Measurements from ENCODE around the gene LTBP3. TPM values are rescaled to one million over a fixed set of nuclear protein-coding genes. Genes with fewer than 3 reads are reported as not detected.

Gene LTBP3
- total RNA-seq, 1 experiment from 2014 or later = 10.6 TPM

DNA sequence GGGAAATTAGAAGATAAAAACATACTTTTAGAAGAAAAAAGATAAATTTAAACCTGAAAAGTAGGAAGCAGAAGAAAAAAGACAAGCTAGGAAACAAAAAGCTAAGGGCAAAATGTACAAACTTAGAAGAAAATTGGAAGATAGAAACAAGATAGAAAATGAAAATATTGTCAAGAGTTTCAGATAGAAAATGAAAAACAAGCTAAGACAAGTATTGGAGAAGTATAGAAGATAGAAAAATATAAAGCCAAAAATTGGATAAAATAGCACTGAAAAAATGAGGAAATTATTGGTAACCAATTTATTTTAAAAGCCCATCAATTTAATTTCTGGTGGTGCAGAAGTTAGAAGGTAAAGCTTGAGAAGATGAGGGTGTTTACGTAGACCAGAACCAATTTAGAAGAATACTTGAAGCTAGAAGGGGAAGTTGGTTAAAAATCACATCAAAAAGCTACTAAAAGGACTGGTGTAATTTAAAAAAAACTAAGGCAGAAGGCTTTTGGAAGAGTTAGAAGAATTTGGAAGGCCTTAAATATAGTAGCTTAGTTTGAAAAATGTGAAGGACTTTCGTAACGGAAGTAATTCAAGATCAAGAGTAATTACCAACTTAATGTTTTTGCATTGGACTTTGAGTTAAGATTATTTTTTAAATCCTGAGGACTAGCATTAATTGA lies 58.3 kb downstream of the LTBP3 start:
- Histone ChIP-seq H2BK15ac (ENCODE audit: low read depth, low read length) (no peak overlapping the region), H4K91ac (ENCODE audit: insufficient read length, low read depth, low read length) (no peak overlapping the region), H2AFZ (ENCODE audit: low read length) (no peak overlapping the region), H3K79me2 (ENCODE audit: insufficient read depth, low read length) (peaks cover 42% of the 10 kb centered on the region), H3K27me3 (ENCODE audit: insufficient read depth, low read length) (no peaks in the 10 kb centered on the region), H3K27ac (ENCODE audit: insufficient read length, low read depth, low read length) (peak overlapping the region; percentile 60), H3K23me2 (ENCODE audit: insufficient read length, low read depth, low read length, poor library complexity, severe bottlenecking) (peaks cover 27% of the 10 kb centered on the region), H2BK120ac (ENCODE audit: low read depth, low read length, poor library complexity, severe bottlenecking) (no peak overlapping the region), H4K5ac (ENCODE audit: insufficient read length, low read depth, low read length) (no peak overlapping the region), H3K23ac (ENCODE audit: insufficient read length, low read depth, low read length) (no peak overlapping the region), H3K56ac (ENCODE audit: insufficient read length, low read depth, low read length) (no peak overlapping the region), H4K20me1 (ENCODE audit: control insufficient read depth, insufficient read depth, insufficient read length) (no peaks in the 10 kb centered on the region), H3K4me1 (ENCODE audit: insufficient read depth, low read length) (no peaks in the 10 kb centered on the region; the same call in 1 of the 2 replicates), H3K9ac (ENCODE audit: extremely low read depth, insufficient read length, low read length) (peak overlapping the region; percentile 100), H3K14ac (ENCODE audit: insufficient read depth, low read length) (peak overlapping the region; percentile 90; the same call in 1 of the 2 replicates), H3K79me1 (ENCODE audit: insufficient read depth, low read depth, low read length, poor library complexity, severe bottlenecking) (no peaks in the 10 kb centered on the region), H4K8ac (replicated peaks; ENCODE audit: insufficient read length, low read depth, low read length) (no peak overlapping the region), H3K18ac (ENCODE audit: insufficient read length, low read depth, low read length) (peak overlapping the region; percentile 52), H3K4me2 (ENCODE audit: insufficient read depth, insufficient read length, low read length) (peak overlapping the region; percentile 95), H3K9me3 (ENCODE audit: control insufficient read depth, low read depth, low read length) (no peaks in the 10 kb centered on the region), H2BK20ac (ENCODE audit: low read depth, low read length, poor library complexity, severe bottlenecking) (no peak overlapping the region), H3K4ac (ENCODE audit: low read depth, low read length) (no peak overlapping the region), H2BK5ac (ENCODE audit: insufficient read length, low read length) (no peak overlapping the region), H3T11ph (ENCODE audit: low read length) (no peak overlapping the region), H2AK5ac (ENCODE audit: insufficient read length, low read length) (no peak overlapping the region), H2BK12ac (ENCODE audit: insufficient read length, low read depth, low read length) (no peak overlapping the region)
- Mint-ChIP-seq H3K9me3 (peaks cover 2 to 3% of the 10 kb centered on the region in 2 experiments; a peak in 3 of 5 replicates), H3K36me3 (ENCODE audit: insufficient read depth in 1 of 3, low read depth in 3 of 3) (peaks cover 0 to 15% (median 14%) of the 10 kb centered on the region in 3 experiments; a peak in 5 of 7 replicates), H3K4me1 (peaks cover 25 to 45% of the 10 kb centered on the region in 2 experiments), H3K27me3 (ENCODE audit: low read depth) (no peaks in the 10 kb centered on the region), H3K4me3 (no peak overlapping the region), H3K27ac (no peak overlapping the region)
- no peak for DNase-seq
- TF ChIP-seq, protein P1, sequence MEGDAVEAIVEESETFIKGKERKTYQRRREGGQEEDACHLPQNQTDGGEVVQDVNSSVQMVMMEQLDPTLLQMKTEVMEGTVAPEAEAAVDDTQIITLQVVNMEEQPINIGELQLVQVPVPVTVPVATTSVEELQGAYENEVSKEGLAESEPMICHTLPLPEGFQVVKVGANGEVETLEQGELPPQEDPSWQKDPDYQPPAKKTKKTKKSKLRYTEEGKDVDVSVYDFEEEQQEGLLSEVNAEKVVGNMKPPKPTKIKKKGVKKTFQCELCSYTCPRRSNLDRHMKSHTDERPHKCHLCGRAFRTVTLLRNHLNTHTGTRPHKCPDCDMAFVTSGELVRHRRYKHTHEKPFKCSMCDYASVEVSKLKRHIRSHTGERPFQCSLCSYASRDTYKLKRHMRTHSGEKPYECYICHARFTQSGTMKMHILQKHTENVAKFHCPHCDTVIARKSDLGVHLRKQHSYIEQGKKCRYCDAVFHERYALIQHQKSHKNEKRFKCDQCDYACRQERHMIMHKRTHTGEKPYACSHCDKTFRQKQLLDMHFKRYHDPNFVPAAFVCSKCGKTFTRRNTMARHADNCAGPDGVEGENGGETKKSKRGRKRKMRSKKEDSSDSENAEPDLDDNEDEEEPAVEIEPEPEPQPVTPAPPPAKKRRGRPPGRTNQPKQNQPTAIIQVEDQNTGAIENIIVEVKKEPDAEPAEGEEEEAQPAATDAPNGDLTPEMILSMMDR (conservative IDR thresholded peaks at IDR 0.05) = no peak
- no CpG with 5 or more reads among the region's 3 CpGs for WGBS (ENCODE audit: extremely low coverage, insufficient read length, low lambda C conversion rate)

All from H9 (cell line).